Measurements from ENCODE around the gene HBS1L. TPM values are rescaled to one million over a fixed set of nuclear protein-coding genes. Genes with fewer than 3 reads are reported as not detected.

HBS1L gene
- total and polyA plus RNA-seq, 10 of the 15 experiments (the other 5 are each of a cell fraction or from before 2014, with no cell fraction given) = 58.7 to 142 (median 78.8) TPM

GRCh38 chr6:135030532-135031178 lies 24.0 kb downstream of the HBS1L start:
- ChIA-PET CTCF (interaction anchor here (1.1 kb wide), 1 partner anchor 26 kb away, joined by 3 read pairs; no protein-coding TSS in a partner anchor), POLR2A (no interaction called here), SMC1A (ENCODE audit: uncharacterized antibody, unreplicated experiment) (interaction anchor here (0.6 to 3.4 kb wide), 7 partner anchors 9 to 332 kb away, joined by 3 to 14 read pairs (median 4); no protein-coding TSS in a partner anchor), RAD21 (ENCODE audit: unreplicated experiment) (interaction anchor here (0.7 to 2.8 kb wide), 5 partner anchors 9 to 56 kb away, joined by 3 to 20 read pairs (median 4); no protein-coding TSS in a partner anchor)
- no peaks in the 10 kb centered on the region for H3K27me3 ChIP-seq (replicated peaks in 1 of 2; ENCODE audit: control insufficient read depth in 2 of 2, insufficient read depth in 2 of 2, low read length in 1 of 2)
- intact Hi-C loops (cut with micrococcal nuclease; ENCODE audit: unreplicated experiment) (loop anchor here (2.0 kb wide), 1 partner anchor 28 kb away; no protein-coding TSS in a partner anchor), in situ Hi-C loops (cut with MboI) (no loop called here)
- H3K36me3 ChIP-seq (ENCODE audit: control insufficient read depth in 2 of 2, insufficient read depth in 2 of 2, low read length in 1 of 2) = peaks cover 1 to 15% of the 10 kb centered on the region in 2 experiments; a peak in 2 of 4 replicates
- no peak overlapping the region; the same call in 1 of the 2 replicates for H3K9ac ChIP-seq (ENCODE audit: control insufficient read depth, insufficient read depth, low read length)
- no peak overlapping the region for H3K4me3 ChIP-seq
- peaks cover 22% of the 10 kb centered on the region for H3K4me1 ChIP-seq (ENCODE audit: control insufficient read depth, insufficient read depth, low read length)
- no peak for FAIRE-seq
- DNase-seq (ENCODE audit: low read depth, low spot score) = no peak
- H3K79me2 ChIP-seq (ENCODE audit: control insufficient read depth, insufficient read depth, low read length) = peaks cover 17% of the 10 kb centered on the region
- peak overlapping the region; percentile 76; the same call in 1 of the 2 replicates for H3K27ac ChIP-seq (ENCODE audit: control insufficient read depth, insufficient read depth)
- TF ChIP-seq LARP7 (IDR thresholded peaks at IDR 0.05) (no peak), CREB1 (IDR thresholded peaks at IDR 0.05; ENCODE audit: low read depth) (0 out of 2 replicates have a peak, but pooled peaks have one; percentile 25), NBN (IDR thresholded peaks at IDR 0.05) (peak; percentile 18; the same call in 1 of the 2 replicates), NFIC (IDR thresholded peaks at IDR 0.05; ENCODE audit: low read depth, low read length) (peak; percentile 39; the same call in 1 of the 2 replicates), FOXM1 (IDR thresholded peaks at IDR 0.05; ENCODE audit: low read depth, low read length) (peak; percentile 8; the same call in 1 of the 2 replicates), ATF2 (IDR thresholded peaks at IDR 0.05; ENCODE audit: low read length) (peak; percentile 15; the same call in 1 of the 2 replicates), CHD1 (IDR thresholded peaks at IDR 0.05; ENCODE audit: low read depth, low read length) (no peak)
- TF ChIP-seq, protein P1, sequence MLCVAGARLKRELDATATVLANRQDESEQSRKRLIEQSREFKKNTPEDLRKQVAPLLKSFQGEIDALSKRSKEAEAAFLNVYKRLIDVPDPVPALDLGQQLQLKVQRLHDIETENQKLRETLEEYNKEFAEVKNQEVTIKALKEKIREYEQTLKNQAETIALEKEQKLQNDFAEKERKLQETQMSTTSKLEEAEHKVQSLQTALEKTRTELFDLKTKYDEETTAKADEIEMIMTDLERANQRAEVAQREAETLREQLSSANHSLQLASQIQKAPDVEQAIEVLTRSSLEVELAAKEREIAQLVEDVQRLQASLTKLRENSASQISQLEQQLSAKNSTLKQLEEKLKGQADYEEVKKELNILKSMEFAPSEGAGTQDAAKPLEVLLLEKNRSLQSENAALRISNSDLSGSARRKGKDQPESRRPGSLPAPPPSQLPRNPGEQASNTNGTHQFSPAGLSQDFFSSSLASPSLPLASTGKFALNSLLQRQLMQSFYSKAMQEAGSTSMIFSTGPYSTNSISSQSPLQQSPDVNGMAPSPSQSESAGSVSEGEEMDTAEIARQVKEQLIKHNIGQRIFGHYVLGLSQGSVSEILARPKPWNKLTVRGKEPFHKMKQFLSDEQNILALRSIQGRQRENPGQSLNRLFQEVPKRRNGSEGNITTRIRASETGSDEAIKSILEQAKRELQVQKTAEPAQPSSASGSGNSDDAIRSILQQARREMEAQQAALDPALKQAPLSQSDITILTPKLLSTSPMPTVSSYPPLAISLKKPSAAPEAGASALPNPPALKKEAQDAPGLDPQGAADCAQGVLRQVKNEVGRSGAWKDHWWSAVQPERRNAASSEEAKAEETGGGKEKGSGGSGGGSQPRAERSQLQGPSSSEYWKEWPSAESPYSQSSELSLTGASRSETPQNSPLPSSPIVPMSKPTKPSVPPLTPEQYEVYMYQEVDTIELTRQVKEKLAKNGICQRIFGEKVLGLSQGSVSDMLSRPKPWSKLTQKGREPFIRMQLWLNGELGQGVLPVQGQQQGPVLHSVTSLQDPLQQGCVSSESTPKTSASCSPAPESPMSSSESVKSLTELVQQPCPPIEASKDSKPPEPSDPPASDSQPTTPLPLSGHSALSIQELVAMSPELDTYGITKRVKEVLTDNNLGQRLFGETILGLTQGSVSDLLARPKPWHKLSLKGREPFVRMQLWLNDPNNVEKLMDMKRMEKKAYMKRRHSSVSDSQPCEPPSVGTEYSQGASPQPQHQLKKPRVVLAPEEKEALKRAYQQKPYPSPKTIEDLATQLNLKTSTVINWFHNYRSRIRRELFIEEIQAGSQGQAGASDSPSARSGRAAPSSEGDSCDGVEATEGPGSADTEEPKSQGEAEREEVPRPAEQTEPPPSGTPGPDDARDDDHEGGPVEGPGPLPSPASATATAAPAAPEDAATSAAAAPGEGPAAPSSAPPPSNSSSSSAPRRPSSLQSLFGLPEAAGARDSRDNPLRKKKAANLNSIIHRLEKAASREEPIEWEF (IDR thresholded peaks at IDR 0.05; ENCODE audit: insufficient replicate concordance, low read depth, low read length) = peak; percentile 0
- no peaks in the 10 kb centered on the region for H3K9me3 ChIP-seq (replicated peaks; ENCODE audit: control insufficient read depth, insufficient read depth, low read length)
- no peaks in the 10 kb centered on the region for H4K20me1 ChIP-seq (ENCODE audit: control insufficient read depth, insufficient read depth)
- WGBS (ENCODE audit: insufficient coverage, insufficient replicate concordance, low lambda C conversion rate, missing lambda C conversion rate) = 21% methylated on average over 5 of the region's 5 CpGs
- ATAC-seq = no peak
- peak overlapping the region; percentile 49 for H3K4me2 ChIP-seq (ENCODE audit: control insufficient read depth, insufficient read depth)
- H2AFZ ChIP-seq (ENCODE audit: control insufficient read depth, low read depth, low read length) = no peak overlapping the region
- no TSS peak for BruUV-seq (replicated peaks)

Measured in GM12878 (cell line).